Activated CD8-positive, alpha-beta T cell treated with anti-CD3 and anti-CD28 coated beads for 36 hours (primary cell): Measurements from ENCODE around the gene OPCML. TPM values are rescaled to one million over a fixed set of nuclear protein-coding genes. Genes with fewer than 3 reads are reported as not detected.

Experiments
- ATAC-seq: fragments of 200-7000 bp; cut with Tn5 transposase; one replicate; pipeline ENCODE4 v1.10.0; 2021; ENCODE audit warnings: mild to moderate bottlenecking, moderate library complexity
- CTCF ChIA-PET: fragments of 350-600 bp; sonication (Branson Sonifier 250); formaldehyde crosslinking; loops from one replicate; lab custom pipeline; 2021; ENCODE audit warnings: antibody characterized with exemption; lab: Charles Lee
- POLR2A ChIA-PET: fragments of 350-600 bp; sonication (Branson Sonifier 250); formaldehyde crosslinking; loops from one replicate; lab custom pipeline; 2021; ENCODE audit warnings: antibody characterized with exemption; lab: Charles Lee
- DNase-seq: peaks from one replicate; pipeline ENCODE4 v3.0.0-alpha.2; 2020
- H3K27ac Mint-ChIP-seq: one replicate; pipeline ENCODE4 v1.8.0; 2021; ENCODE audit warnings: mild to moderate bottlenecking, mixed read lengths
- H3K27me3 Mint-ChIP-seq: one replicate; pipeline ENCODE4 v1.8.0; 2021; ENCODE audit warnings: mixed read lengths
- H3K36me3 Mint-ChIP-seq: one replicate; pipeline ENCODE4 v1.8.0; 2021; ENCODE audit warnings: low read depth, mixed read lengths
- H3K4me1 Mint-ChIP-seq: one replicate; pipeline ENCODE4 v1.8.0; 2021; ENCODE audit warnings: low read depth, mixed read lengths
- H3K4me3 Mint-ChIP-seq: one replicate; pipeline ENCODE4 v1.8.0; 2021; ENCODE audit warnings: mild to moderate bottlenecking, moderate library complexity, mixed read lengths
- H3K9me3 Mint-ChIP-seq: one replicate; pipeline ENCODE4 v1.8.0; 2021; ENCODE audit warnings: mixed read lengths
- intact Hi-C: fragments of 100-400 bp; cut with micrococcal nuclease; formaldehyde crosslinking; loops from one replicate; pipeline ENCODE4 v1.10.0; 2022
- total RNA-seq, 2 experiments: library from RNA; stranded (reverse); gene quantifications; one replicate each; pipeline ENCODE4 v1.2.3, GENCODE V29; 2021
- TF ChIP-seq, protein P1 (sequence below): fragments of 200-600 bp; IDR thresholded peaks from one replicate; pipeline ENCODE4 v1.8.0; 2022; ENCODE audit warnings: antibody characterized with exemption, mild to moderate bottlenecking

OPCML gene
- total RNA-seq, 2 experiments from 2014 or later = not detected

DNA sequence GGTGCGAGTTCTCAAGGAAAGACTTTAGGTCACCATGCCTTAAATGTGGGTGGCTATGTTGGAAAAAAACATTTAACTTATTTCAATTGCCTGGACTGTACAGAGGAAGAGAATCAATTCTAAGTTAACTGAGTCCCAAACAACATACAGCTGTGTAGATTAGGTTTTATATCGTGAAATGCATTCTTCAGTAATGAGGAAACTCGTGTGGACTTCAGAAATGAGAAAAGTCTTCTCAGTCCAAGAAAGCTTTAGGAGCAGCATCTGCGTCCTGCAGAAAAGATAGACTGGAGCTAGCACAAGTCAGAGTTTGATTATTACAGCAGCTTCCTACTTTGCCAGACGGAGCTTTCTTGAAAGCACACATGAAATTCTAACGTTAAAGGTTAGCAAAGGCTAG is 673.0 kb downstream of the OPCML start:
- no peak overlapping the region for H3K4me3 Mint-ChIP-seq
- H3K9me3 Mint-ChIP-seq = no peaks in the 10 kb centered on the region

DNA sequence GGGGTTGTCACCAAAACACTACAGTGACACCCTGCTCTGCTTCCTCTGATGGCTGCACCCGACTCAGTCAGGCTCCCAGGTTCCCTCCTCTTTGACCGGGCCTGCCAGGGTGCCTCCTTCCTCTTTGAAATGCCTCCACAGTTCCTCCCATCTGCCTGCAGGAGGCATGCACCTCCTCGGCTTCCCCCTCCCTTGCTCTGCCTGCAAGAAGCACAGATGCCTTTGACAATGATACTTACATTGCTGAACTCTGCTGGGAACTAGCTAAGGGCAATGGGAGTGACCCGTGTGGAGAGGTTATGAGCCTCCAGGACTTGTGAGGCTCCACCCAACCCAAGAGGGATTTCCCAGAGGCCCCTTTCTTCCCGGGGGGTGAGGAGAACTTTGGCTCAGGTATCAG is 674.1 kb downstream of the OPCML start:
- ATAC-seq (no peak), DNase-seq (no peak)
- ChIA-PET POLR2A (no interaction called here), CTCF (no interaction called here)
- H3K27me3 Mint-ChIP-seq = no peaks in the 10 kb centered on the region
- no peak overlapping the region for H3K27ac Mint-ChIP-seq
- intact Hi-C loops = no loop called here
- TF ChIP-seq, protein P1, sequence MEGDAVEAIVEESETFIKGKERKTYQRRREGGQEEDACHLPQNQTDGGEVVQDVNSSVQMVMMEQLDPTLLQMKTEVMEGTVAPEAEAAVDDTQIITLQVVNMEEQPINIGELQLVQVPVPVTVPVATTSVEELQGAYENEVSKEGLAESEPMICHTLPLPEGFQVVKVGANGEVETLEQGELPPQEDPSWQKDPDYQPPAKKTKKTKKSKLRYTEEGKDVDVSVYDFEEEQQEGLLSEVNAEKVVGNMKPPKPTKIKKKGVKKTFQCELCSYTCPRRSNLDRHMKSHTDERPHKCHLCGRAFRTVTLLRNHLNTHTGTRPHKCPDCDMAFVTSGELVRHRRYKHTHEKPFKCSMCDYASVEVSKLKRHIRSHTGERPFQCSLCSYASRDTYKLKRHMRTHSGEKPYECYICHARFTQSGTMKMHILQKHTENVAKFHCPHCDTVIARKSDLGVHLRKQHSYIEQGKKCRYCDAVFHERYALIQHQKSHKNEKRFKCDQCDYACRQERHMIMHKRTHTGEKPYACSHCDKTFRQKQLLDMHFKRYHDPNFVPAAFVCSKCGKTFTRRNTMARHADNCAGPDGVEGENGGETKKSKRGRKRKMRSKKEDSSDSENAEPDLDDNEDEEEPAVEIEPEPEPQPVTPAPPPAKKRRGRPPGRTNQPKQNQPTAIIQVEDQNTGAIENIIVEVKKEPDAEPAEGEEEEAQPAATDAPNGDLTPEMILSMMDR = no peak
- H3K4me1 Mint-ChIP-seq = no peaks in the 10 kb centered on the region
- H3K9me3 Mint-ChIP-seq = no peaks in the 10 kb centered on the region
- no peaks in the 10 kb centered on the region for H3K36me3 Mint-ChIP-seq
- H3K4me3 Mint-ChIP-seq = no peak overlapping the region

More for the DNA sequence above, 673.0 kb downstream of the OPCML start:
- DNase-seq = no peak
- TF ChIP-seq, protein P1 = no peak
- CTCF ChIA-PET = no interaction called here
- H3K27ac Mint-ChIP-seq = no peak overlapping the region
- POLR2A ChIA-PET = interaction anchor here (0.7 kb wide), 1 partner anchor 10 kb away, joined by 3 read pairs; no protein-coding TSS in a partner anchor
- ATAC-seq = no peak
- no peaks in the 10 kb centered on the region for H3K27me3 Mint-ChIP-seq
- no peaks in the 10 kb centered on the region for H3K4me1 Mint-ChIP-seq
- H3K36me3 Mint-ChIP-seq = no peaks in the 10 kb centered on the region
- intact Hi-C loops = no loop called here

DNA sequence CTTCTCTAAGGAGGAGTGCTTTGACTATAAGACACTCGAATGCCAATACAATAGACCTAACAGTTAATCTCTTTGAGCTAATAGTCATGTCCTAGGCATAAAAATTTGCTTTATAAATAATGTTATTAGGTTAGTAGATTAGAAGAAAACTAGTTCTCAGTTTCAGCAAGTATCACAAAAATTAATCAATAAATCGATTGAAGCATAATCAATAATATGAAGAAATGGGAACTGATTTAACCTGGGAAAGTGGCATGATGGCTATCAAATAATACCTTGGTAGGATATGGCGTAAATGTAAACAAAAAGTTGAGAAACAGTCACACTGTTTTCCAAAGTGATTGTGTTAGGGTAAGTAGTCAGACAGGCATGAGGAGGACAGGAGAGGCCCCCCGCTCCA is 676.3 kb downstream of the OPCML start:
- no peak overlapping the region for H3K27ac Mint-ChIP-seq

DNA sequence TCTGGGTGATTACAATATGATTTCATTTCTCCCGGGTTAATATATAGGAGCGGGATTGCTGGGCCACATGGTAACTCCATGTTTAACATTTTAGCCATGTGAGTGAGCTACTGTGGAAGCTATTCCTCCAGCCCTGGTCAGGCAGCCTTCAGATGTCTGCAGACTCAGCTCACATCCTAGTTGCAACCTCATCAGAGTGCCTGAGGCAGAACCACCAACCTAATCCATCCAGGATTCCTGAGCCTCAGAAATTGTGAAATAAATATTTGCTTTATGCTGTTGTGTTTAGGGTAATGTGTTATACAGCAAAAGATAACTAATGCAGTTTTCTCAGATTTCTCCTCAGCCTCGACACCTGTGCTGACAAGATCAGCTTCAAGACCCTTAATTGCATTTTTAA is 676.8 kb downstream of the OPCML start:
- Mint-ChIP-seq H3K4me3 (no peak overlapping the region), H3K36me3 (no peaks in the 10 kb centered on the region), H3K27me3 (no peaks in the 10 kb centered on the region), H3K27ac (no peak overlapping the region), H3K4me1 (no peaks in the 10 kb centered on the region), H3K9me3 (no peaks in the 10 kb centered on the region)
- TF ChIP-seq, protein P1 = no peak
- ChIA-PET CTCF (no interaction called here), POLR2A (no interaction called here)
- intact Hi-C loops = no loop called here
- no peak for DNase-seq
- ATAC-seq = no peak

More for the DNA sequence above, 676.3 kb downstream of the OPCML start:
- H3K36me3 Mint-ChIP-seq = no peaks in the 10 kb centered on the region
- ATAC-seq (no peak), DNase-seq (no peak)
- intact Hi-C loops = no loop called here
- no peaks in the 10 kb centered on the region for H3K4me1 Mint-ChIP-seq
- H3K4me3 Mint-ChIP-seq = no peak overlapping the region
- POLR2A ChIA-PET = no interaction called here
- no peaks in the 10 kb centered on the region for H3K9me3 Mint-ChIP-seq
- H3K27me3 Mint-ChIP-seq = no peaks in the 10 kb centered on the region
- TF ChIP-seq, protein P1 = no peak
- CTCF ChIA-PET = no interaction called here

DNA sequence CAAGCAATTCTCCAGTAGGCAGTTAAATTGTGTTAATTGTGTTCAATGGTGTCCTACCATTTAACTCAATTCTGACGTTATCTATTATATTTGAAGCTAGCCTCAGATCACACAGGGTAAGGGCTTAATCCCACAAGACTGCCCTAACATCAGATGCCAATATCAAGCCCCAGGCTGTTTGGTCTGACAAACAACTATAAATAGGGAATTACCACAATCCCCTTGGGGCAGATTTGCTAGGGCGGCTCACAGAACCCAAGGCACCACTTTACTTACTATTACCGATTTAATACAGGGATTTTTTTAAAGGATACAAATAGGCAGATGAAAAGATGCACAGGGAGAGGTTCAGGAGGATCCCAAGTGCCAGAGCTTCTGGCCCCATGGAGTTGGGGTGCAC is 678.4 kb downstream of the OPCML start:
- Mint-ChIP-seq H3K36me3 (no peaks in the 10 kb centered on the region), H3K27me3 (no peaks in the 10 kb centered on the region), H3K4me3 (no peak overlapping the region), H3K9me3 (no peaks in the 10 kb centered on the region), H3K4me1 (no peaks in the 10 kb centered on the region), H3K27ac (no peak overlapping the region)
- intact Hi-C loops = no loop called here
- ATAC-seq = no peak
- CTCF ChIA-PET = no interaction called here
- DNase-seq = no peak
- POLR2A ChIA-PET = no interaction called here
- TF ChIP-seq, protein P1 = no peak
